ENCODE results near the gene POMT1. TPM values are rescaled to one million over a fixed set of nuclear protein-coding genes. Genes with fewer than 3 reads are reported as not detected.

Gene POMT1
- total and polyA plus RNA-seq, 2 experiments from 2014 or later, result 20.2 to 32.4 TPM

GRCh38 chr9:131559421-131560000, 56.8 kb downstream of the POMT1 start (continued):
- TF ChIP-seq ZNF462 (CRISPR knock-in tag; IDR thresholded peaks at IDR 0.05) (no peak), JUNB (IDR thresholded peaks at IDR 0.05; ENCODE audit: unreplicated experiment) (no peak), ETS1 (IDR thresholded peaks at IDR 0.05) (no peak), CREB1 (CRISPR knock-in tag; IDR thresholded peaks at IDR 0.05; ENCODE audit: low read depth) (no peak), ZNF331 (CRISPR knock-in tag; IDR thresholded peaks at IDR 0.05; ENCODE audit: low read depth) (no peak), ZNF114 (CRISPR knock-in tag; IDR thresholded peaks at IDR 0.05) (no peak), POLR2AphosphoS5 (IDR thresholded peaks at IDR 0.05; ENCODE audit: low read depth) (no peak), CTCF (conservative IDR thresholded peaks at IDR 0.05; ENCODE audit: low read depth in 2 of 2) (no peak)

Data from GM23338 (cell line).